HG02678 (cell line): ENCODE measurements around the gene TADA2B.

Source experiments
- ATAC-seq: cut with Tn5 transposase; IDR thresholded peaks from one replicate; pipeline ENCODE4 v1.9.1; 2021; ENCODE audit warnings: mild to moderate bottlenecking, moderate library complexity; ENCODE audit not compliant: unreplicated experiment

The TADA2B gene

GRCh38 chr4:7055111-7055989 lies 12.2 kb downstream of the TADA2B start:
- no peak for ATAC-seq

DNA sequence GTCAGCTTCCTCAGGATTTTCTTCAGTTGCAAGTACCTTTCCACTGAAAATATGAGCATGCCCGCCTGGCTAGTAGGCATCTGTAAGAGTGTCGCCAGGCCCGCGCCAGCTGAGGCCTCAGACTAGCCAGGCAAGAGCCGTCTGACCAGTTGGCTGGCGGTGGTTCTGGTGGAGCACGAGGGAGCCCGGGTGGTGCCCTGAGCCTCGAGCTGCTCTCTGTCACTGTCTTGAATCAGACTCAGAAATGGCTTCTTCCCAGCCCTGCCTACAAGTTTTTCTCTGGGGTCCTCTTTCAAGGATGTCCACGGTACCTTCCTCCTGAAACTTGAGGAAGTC lies 12.8 kb downstream of the TADA2B start:
- ATAC-seq = no peak

- no peak for ATAC-seq
Measured at GRCh38 chr4:7058792-7059191, 15.6 kb downstream of the TADA2B start.

DNA sequence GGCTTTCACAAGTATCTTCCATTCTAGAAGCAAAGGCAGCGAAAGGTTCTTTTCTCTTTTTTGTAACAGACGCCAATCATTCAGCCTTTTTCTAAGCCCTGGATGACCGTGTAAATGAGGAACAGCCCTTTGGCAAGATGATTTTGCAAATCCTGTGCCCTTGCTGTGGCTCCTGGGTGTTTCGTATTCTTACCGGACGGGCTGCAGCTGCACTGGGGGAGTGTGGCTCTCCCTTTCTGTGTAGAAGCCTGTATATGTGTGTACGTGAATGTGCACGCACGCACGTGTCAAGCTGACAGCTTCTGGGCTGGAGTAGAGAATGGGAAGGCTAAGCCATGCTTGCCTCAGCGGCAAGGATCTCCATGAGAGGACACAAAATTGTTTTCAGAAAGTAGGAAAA lies 16.5 kb downstream of the TADA2B start:
- no peak for ATAC-seq

DNA sequence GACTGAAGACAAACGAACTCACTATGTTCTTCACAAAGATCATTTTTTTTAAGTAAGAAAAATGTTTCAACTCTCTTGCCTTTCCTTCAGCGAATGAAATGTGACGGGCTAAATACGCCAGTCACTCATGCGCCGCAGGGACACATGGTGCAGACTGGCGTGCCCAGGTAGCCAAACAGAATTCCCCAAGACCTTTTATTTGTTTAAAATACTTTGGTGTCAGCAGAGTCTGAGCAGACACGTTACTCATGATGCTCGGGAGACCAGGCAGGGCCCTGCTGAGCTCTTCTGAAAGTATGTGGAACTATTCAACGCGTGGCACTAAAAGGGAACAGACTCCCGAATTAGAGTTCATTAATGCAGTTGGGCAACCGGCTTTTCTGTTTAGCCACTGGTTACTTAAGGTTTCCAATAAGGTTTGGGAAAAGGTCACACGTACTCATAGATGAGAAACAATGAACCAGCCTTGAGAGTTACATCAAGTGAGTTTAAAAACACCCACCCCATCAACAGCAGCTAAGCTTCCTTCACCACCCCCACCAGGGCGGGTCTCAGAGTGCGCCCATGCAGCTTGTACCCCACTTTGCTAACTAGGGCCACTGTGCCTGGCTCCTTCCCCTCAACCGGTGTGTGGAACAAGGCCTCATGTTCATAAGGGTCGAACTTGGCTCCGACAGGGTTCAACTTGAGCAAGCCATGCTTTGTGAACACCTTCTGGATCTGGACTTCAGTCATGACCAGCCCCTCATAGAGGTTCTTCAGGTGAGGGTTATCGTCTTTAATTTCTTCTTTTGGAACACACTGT lies 17.4 kb downstream of the TADA2B start:
- no peak for ATAC-seq

GRCh38 chr4:7061815-7062214 lies 18.6 kb downstream of the TADA2B start:
- no peak for ATAC-seq

DNA sequence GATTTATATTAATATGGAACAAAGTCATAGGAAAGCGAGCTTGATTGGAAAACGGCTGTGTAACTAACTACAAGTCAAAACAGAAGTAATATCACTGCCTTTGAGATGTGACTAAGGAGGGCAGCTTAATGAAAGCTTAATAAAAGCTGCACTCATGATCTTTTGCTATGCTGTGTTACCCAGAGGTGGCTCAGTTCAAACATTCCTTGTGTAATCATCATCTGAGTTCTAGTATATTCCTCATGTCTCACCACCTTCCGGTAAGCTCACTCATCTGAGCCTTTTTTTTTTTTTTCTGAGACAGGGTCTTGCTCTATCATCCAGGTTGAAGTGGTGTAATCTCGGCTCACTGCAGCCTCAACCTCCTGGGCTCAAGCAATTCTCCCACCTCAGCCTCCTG lies 19.6 kb downstream of the TADA2B start:
- no peak for ATAC-seq

DNA sequence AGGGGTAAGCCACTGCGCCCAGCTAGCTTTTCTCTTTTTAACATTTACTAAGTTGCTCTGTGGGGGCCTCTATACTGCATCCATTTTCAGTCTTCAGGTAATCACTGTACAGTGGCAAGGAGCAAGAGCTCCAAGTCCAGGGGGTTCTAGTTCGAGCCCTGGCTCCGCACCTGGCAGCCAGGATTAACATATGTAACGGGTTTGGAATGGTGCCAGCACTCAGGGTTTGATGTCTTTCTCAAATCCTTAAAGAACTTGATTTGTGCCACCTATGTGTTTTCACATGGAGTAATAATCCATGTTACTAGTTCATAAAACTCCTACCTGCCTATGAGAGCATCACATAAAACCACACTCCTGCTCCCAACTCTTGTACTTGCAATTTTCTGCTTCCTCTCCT lies 20.2 kb downstream of the TADA2B start:
- ATAC-seq = no peak

DNA sequence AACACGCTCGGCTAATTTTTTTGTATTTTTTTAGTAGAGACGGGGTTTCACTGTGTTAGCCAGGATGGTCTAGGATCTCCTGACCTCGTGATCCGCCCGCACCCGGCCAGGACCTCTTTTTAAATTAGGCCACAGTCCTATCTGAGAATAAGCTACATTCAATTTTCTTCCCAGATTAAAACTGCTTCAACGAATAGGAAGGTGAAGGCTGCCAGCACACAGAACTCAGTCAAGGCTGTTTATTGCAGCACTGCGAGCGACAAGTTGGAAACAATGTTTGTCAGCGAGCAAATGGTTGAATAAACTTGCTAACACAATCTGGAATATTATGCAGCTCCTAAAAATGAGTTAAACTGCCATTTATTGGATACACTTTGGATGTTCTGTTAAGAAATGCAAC lies 22.8 kb downstream of the TADA2B start:
- no peak for ATAC-seq

DNA sequence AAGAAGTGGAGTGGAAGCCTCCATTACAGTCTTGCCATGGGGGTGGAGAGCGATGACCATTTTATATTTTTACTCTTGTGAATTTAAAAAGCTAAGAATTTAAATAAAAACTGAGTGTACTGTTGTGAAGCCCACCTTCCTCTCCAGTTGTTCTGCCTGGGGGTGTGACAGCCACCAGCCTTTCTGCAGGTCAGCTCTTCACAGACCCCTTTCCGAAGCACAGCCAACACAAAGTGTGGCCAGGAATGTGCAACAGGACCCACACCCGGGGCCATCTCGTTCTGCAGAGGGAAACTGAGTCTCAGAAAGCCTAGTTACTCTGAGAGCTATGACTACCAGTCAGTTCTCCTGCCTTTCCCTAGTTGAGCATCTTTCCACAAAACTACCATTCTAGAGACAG lies 23.3 kb downstream of the TADA2B start:
- no peak for ATAC-seq

GRCh38 chr4:7067126-7067451 lies 23.9 kb downstream of the TADA2B start:
- ATAC-seq = no peak

DNA sequence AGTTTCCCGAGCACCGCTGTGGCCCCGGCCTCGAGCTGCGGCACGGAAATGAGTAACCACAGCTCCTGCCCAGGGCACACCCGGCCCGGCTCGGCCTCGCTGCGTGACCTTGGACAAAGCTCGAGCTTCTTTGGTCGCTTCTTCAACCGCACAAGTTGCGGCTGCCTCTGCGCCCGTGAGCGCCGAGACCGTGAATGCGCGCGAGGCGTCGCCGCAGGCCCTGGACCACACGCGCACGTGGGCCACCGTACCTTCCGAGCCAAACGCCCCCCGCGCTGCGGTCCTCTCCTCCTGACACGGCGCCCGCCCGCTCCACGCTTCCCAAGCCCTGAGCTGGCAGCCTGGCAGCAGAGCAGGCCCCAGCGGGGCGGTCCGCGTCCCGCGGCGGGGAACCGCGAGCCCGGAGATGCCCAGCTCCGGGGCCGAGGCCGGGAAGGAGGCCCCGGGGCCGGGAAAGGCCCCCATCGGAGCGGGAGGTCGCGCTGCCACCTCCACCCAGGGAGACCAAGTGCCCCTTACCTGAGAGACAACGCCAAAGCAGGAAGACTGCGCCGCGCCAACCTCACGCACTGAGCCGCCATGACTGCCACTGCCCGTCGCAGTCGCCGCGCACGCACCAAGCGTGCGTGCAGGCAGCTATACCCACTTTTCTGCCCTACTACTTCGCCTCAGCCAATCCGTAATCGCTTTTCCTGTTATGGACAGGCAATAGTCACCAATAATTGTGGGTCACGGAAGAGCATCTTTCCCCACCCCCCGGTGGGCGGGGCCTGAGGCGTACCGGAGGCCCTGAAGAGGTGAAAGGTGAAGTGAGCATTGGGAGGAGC lies 24.5 kb downstream of the TADA2B start, which contains the start of gene GRPEL1:
GRPEL1 (minus strand) TSS at position 613 of the 827 bp plus-strand sequence; CDS start at position 581, 32 bp downstream.
- peak; percentile 92 for ATAC-seq

DNA sequence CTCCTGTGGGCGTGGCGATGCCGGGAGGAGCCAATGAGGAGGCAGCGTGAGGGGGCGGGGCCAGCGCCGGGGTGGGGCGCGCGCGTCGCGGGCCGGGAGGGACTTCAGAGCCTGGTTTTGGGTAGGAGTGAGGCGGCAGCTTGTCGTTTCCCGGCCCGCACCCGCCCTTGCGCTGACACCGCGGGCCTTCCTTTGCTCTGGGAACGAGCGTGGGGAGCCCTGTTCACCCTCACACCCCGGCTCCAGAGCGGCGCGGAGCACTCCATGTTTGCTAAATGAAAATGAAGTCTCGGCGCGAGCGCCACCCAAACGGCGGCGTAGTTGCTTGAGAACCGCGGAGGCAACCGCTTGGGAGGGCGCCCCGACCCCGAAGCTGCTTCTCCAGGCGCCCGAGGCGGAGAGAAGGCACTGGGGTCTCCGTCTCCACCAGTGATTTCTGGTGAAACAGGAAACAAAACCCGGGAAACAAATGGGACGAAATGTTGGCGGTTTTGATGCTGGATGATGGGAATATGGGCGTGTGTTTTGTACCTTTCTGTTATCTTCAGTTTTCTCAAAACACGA lies 25.2 kb downstream of the TADA2B start:
- peak; percentile 14 for ATAC-seq

DNA sequence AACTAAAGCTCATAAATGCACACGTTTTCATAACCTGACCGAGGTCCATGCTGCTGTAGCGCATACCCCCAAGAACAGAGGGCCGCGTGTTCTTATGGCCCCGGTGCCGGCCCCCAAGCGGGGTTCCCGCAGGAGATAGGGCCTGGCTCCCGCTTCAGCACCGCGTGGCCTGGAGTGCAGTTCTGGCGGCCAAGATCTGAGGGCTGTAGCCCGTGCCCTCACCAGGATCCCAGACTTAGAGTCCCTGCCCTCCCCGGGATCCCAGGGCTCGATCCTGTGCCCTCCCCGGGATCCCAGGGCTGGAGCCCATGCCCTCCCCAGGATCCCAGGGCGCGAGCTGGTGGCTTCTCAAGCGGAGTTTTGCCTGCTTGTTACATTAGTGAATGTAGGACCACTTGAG lies 25.7 kb downstream of the TADA2B start:
- no peak for ATAC-seq

GRCh38 chr4:7070729-7071511 lies 27.7 kb downstream of the TADA2B start:
- no peak for ATAC-seq

GRCh38 chr4:7073059-7073458 lies 29.9 kb downstream of the TADA2B start:
- no peak for ATAC-seq

DNA sequence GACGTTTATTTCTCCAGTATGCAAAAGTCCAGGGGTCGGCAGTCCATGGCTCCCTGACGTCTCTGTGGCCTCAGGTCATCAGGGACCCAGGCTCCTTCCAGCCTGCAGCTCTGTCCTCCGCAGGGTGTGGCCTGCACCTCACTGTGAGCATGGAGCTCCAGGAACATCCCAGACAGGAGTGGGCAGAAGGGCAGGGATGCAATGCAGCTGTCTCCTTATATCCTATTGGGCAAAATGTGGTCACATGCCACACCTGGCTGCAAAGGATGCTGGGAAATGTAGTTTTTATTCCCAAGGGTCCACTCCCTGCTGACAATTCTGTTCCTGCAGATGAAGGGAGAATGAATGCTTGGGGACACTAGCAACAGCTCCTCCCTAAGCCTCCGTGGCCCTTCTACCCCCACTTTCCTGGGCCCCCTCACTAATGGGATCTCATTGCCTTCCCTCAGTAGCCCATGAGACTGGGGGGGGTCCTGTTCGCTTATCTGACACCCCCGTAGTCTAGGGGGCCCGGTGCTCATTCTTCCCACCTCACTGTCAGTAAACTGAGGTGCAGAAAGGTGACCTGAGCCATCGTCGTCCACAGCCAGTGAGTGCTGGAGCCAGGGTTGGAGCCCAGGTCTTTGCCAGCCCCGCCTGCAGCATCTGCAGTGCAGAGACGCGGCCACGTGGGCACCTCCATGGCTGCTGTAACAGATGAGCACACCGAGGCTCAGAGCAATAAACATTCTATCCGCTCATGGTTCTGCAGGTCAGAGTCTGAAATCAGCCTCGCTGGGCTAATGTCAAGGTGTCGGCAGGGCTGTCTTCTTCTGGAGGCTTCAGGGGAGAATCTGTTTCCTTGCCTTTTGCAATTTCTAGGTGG lies 30.6 kb downstream of the TADA2B start:
- ATAC-seq = no peak

DNA sequence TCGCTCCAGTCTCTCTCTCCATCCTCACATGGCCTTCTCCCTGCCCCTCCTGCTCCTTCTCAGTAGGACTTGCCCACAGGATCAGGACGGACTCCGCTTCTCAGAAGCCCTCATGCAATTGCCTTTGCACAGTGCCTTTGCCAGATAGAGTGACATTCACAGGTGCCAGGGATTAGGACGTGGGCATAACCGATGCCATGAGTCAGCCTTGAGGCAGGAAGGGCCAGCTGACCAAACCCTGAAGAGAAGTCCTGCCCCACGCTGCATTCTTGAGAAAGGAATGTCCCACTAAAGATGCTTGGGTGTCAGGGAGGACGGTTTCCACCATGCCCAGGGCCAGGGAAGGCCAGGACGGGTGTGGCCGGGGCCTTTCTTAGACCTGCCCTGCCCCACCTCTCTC lies 31.3 kb downstream of the TADA2B start:
- ATAC-seq = no peak

GRCh38 chr4:7075962-7076695 lies 33.0 kb downstream of the TADA2B start:
- no peak for ATAC-seq
